ENCODE results near the gene GAS7.

GRCh38 chr17:9917801-9918200, 280.6 kb downstream of the GAS7 start:
- TF ChIP-seq CTCF (IDR thresholded peaks at IDR 0.05; ENCODE audit: insufficient read depth, low read length) (no peak), SPI1 (IDR thresholded peaks at IDR 0.05; ENCODE audit: borderline replicate concordance, low read depth) (no peak)
